Islet precursor cell (in vitro differentiated cells): Measurements from ENCODE around the gene LIMS2.
A peak's percentile ranks its signal among the peaks of the same experiment; 100 is the strongest.

Experiments
- DNase-seq: peaks from one replicate; pipeline ENCODE4 v3.0.0-alpha.2; 2018

LIMS2 gene

GRCh38 chr2:127619877-127620705 lies 55.2 kb downstream of the LIMS2 start:
- peak; percentile 51 for DNase-seq

DNA sequence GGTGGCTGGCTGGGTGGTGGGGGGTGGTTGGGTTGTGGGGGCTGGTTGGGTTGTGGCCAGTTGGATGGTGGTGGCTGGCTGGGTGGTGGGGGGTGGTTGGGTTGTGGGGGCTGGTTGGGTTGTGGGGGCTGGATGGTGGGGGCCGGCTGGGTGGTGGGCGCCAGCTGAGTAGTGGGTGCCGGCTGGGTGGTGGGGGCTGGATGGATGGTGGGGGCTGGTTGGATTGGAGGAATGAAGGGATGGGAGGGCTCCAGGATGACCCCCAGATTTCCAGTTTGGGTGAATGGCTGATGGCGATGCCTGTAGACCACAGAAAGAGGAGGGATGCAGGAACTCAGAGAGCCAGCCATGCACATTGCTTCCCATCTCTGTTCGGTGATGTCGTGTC lies 56.1 kb downstream of the LIMS2 start:
- DNase-seq: peak; percentile 10

DNA sequence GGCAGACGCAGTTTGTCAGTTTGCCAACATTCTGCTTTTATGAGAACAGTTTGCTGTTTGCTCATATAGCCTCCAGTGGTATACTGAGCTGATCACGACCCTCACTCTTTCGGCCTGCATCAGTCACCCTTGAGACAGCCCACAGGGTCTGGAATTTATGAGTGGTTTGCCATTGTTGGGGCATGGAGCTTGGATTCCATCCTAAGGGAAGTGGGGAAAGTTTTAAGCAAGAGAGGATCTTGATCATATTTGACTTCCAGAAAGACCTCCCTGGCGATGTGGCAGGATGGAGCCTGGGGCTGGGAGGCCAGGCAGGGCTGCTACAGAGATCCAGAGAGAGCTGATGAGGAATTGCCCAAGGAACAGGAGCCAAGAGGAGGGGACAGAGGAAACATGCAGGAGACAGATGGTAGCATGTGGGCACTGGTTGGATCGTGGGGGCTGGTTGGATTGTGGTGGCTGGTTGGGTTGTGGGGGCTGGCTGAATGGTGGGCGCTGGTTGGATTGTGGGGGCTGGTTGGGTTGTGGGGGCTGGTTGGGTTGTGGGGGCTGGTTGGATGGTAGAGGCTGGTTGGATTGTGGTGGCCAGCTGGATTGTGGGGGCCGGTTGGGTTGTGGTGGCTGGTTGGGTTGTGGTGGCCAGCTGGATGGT lies 56.7 kb downstream of the LIMS2 start:
- DNase-seq: peak; percentile 54

DNA sequence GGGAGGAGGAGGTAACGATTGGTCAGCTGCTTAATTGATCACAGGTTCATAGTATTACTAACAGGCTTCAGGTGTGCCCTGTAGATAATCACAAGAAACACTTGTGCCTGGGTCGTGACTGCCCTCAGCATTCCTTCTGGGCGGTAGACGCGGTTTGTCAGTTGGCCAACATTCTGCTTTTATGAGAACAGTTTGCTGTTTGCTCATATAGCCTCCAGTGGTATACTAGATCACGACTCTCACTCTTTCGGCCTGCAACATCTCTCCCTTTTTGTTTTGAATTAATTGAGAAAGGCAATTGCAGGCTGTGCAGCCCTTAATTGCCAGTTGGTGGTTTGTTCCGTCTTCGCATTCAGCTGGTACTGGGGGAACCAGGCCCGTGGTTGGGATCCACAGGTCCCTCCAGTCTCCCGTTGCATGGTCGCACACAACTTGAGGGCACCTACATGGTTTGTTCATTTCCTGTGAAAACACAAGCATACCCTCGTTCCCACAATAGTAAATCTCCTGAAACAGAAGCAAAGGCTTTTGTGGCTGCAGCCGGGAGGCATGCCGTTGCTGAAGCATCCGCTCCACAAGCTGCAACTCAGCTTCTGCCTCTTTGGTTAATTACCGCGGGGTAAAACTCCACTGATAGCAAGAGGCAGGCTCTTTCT lies 59.7 kb downstream of the LIMS2 start:
- DNase-seq: peak; percentile 40

- peak; percentile 91 for DNase-seq
Observed at GRCh38 chr2:127614731-127615130, 60.6 kb downstream of the LIMS2 start.

GRCh38 chr2:127614246-127614645 lies 61.1 kb downstream of the LIMS2 start:
- no peak for DNase-seq

DNA sequence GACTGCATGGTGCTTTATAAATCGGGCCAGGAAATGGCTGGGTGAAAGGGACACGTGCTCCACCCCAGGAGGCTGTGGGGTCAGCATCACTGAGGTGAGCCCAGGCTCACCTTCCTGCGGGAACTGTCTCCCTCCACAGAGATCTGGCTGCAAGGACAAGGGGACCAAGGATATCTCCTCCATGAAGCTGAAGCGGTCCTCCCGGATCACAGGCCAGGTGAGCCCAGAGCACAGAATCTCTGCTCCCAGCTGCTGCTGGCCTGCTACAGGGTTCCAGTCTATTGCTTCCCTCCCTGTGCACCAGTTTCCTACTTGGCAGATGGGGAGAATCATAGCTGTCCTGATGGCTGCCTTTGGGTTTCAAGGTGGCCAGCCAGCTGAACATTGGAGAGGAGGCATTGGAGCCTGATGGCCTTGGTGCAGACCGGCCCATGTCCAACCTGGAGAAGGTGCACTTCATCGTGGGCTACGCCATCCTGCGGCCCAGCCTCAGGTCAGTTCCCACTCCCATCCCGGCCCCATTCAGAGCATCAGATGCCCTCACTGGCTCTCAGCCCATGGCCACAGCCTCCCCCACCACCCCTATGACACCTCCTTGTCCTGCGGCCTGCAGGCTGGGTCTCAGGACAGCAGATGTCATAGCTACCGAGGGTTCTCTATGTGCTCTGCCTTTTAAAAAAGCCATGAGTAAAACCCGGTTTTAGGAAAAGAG lies 63.1 kb downstream of the LIMS2 start:
- peak; percentile 38 for DNase-seq

- peak; percentile 47 for DNase-seq
Observed at GRCh38 chr2:127611076-127611925, 64.0 kb downstream of the LIMS2 start.

DNA sequence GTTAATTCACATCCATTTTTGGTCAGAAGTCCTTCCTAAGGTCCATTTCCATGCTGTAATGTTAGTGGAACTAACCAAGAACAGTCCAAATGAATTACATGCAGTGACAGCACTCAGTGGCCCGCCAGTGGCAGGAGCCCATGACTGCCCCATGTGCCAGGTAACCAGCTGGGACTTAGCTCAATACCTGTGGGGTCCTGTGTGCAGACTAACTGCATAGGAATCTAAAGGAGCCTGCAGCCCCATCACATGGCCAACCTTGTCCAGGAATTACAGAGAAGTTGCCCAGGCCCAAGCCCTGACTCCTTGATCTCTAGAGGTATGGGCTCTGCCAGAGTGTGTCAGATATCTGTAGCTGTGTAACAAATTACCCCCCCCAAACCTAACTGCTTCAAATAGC lies 64.8 kb downstream of the LIMS2 start:
- DNase-seq: peak; percentile 42

- DNase-seq: no peak
Observed at GRCh38 chr2:127609818-127610217, 65.5 kb downstream of the LIMS2 start.

- peak; percentile 45 for DNase-seq
Observed at GRCh38 chr2:127609031-127609751, 66.1 kb downstream of the LIMS2 start.

- peak; percentile 42 for DNase-seq
Observed at GRCh38 chr2:127608061-127609030, 67.0 kb downstream of the LIMS2 start.

- peak; percentile 41 for DNase-seq
Observed at GRCh38 chr2:127607399-127607908, 67.9 kb downstream of the LIMS2 start.

DNA sequence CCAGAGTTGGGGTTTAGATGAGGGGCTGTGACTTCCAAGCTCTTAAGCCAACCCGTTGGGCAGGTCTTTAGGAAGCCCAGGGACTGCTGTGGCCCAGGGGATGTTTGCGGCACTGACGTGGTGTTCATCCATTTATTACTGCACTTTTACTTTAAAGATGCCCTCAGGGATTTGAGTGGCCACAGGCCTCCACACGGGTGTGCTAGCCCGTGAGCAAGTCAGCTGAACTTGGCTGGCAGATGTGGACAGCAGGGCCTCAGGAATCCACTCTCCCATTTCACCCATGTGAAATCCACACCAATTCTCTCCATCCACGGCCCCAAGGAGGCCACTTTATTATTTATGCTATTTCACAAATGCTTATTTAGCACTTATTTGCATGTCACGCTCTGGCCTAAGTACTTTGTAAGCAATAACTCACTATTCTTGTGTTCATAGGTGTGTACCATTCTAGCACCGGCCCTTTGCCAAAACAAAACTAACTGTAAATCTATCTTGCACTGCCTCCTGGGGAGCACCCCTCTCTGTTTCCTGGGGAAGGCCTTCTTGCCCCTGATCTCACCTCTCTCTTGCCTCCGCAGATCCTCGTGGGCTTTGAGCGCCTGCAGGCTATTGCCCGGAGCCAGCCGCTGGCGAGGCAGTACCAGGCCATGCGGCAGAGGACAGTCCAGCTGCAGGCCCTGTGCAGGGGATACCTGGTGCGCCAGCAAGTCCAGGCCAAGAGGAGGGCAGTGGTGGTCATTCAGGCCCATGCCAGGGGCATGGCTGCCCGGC lies 68.5 kb downstream of the LIMS2 start:
- DNase-seq: peak; percentile 38

DNA sequence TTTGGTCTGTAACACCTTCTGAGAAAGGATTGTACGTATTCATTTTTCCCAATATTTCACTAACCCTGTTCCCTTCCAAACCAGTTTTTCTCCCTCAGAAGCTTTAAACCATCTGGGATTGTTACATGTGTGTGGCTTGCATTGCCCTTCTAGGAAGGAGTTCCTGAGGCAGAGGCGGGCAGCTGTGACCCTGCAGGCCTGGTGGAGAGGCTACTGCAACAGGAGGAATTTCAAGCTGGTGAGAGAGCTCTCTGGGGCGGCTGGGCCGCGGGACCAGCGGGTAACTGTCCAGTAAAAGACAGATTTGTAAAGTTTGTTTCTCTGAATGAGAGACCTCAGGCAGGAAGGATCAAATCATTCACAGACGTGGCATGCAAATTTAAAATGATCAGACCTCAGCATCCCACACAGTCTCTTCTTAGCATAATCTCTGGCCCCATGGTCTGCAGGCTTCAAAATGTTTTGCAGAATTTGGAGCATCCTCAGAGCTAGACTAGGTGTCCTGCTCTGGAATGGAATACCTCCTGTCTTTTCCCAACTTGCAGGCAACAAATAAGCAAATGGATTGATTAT lies 69.6 kb downstream of the LIMS2 start:
- peak; percentile 50 for DNase-seq

DNA sequence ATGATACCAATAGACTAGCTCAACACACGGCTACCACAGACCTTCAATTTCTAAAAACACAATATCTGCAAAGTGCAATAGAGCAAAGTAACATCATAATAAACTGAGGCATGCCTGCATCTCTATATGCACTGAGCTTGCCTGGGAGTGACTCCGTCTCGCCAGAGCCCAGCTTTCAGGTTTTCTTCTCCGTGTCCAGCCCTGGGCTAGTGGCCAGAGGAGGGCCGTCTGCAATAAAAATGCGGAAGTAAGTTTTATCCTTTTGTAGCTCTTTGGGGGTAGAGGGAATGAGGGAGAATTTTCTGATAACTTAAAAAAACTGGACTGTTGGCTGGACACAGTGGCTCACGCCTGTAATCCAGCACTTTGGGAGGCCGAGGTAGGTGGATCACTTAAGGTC lies 70.3 kb downstream of the LIMS2 start:
- DNase-seq: peak; percentile 14

GRCh38 chr2:127599211-127599610 lies 76.1 kb downstream of the LIMS2 start:
- DNase-seq: no peak

GRCh38 chr2:127598711-127599110 lies 76.6 kb downstream of the LIMS2 start:
- no peak for DNase-seq

- DNase-seq: peak; percentile 77
Observed at GRCh38 chr2:127597984-127598380, 77.3 kb downstream of the LIMS2 start.
